Lung (tissue), 12 donors: ENCODE results near the gene FSD1L. TPM values are rescaled to one million over a fixed set of nuclear protein-coding genes. Genes with fewer than 3 reads are reported as not detected.
"Not testable (repeated sequence)": the region's sequence is repeated elsewhere in the genome, so short reads cannot be mapped to it uniquely, and the experiment has no call there.

Source experiments
- ATAC-seq: fragments of 200-7000 bp; cut with Tn5 transposase; one replicate; pipeline ENCODE4 v1.9.1; 2020; ENCODE audit warnings: moderate number of reproducible peaks; ENCODE audit not compliant: insufficient read depth, low FRiP score
- DNase-seq, 3 donors: peaks; one replicate each; pipeline ENCODE4 v3.0.0-alpha.2; 2013 to 2017
- H3K27ac ChIP-seq, 2 donors: one replicate each; pipeline ENCODE4 v1.5.1; 2013; ENCODE audit warnings: mild to moderate bottlenecking in 2 of 2, moderate library complexity in 2 of 2, control low read depth in 1 of 2, inconsistent platforms in 1 of 2, low read depth in 1 of 2, low read length in 1 of 2
- H3K27me3 ChIP-seq, 3 donors: one replicate each; pipeline ENCODE4 v1.5.1; 2013; ENCODE audit warnings: low read length in 2 of 3; ENCODE audit not compliant: control insufficient read depth in 3 of 3, insufficient read depth in 3 of 3
- H3K36me3 ChIP-seq, 4 donors: one replicate each; pipeline ENCODE4 v1.5.1; 2013; ENCODE audit warnings: low read length in 4 of 4, mild to moderate bottlenecking in 1 of 4, moderate library complexity in 1 of 4; ENCODE audit not compliant: control insufficient read depth in 4 of 4, insufficient read depth in 4 of 4
- H3K4me1 ChIP-seq, 5 donors: one replicate each; pipeline ENCODE4 v1.5.1; 2013; ENCODE audit warnings: low read length in 5 of 5, mild to moderate bottlenecking in 2 of 5, moderate library complexity in 1 of 5; ENCODE audit not compliant: control insufficient read depth in 5 of 5, insufficient read depth in 5 of 5
- H3K4me3 ChIP-seq: one replicate; pipeline ENCODE4 v1.5.1; 2013; ENCODE audit warnings: mild to moderate bottlenecking, control low read depth, moderate library complexity
- H3K9ac ChIP-seq, 2 donors: one replicate each; pipeline ENCODE4 v1.5.1; 2013; ENCODE audit warnings: low read length in 2 of 2, control low read depth in 1 of 2; ENCODE audit not compliant: insufficient read depth in 1 of 2
- H3K9me3 ChIP-seq, 4 donors: one replicate each; pipeline ENCODE4 v1.5.1; 2013; ENCODE audit warnings: low read length in 3 of 4, mild to moderate bottlenecking in 1 of 4, moderate library complexity in 1 of 4; ENCODE audit not compliant: control insufficient read depth in 4 of 4, insufficient read depth in 3 of 4
- CTCF ChIP-seq: IDR thresholded peaks from 2 replicates; pipeline ENCODE4 v1.5.1; 2012; ENCODE audit warnings: mild to moderate bottlenecking; ENCODE audit errors: control extremely low read depth, extremely low read depth
- WGBS, 2 donors: extraction: QIAGEN DNeasy Blood & Tissue Kit; methylation state at CpG; one replicate each; pipeline ENCODE4 v1.1.7; 2013; 5-methylcytosine and 5-hydroxymethylcytosine counted together
- polyA plus RNA-seq, 2 donors: library from polyadenylated mRNA; stranded (reverse); fragments of 200-250 nt; gene quantifications; one replicate each; pipeline ENCODE4 v1.2.1, GENCODE V29; 2013
- total RNA-seq, 2 donors: library from RNA; depleted of rRNA in 1 of 2; stranded (reverse); fragments of >200 nt in 1 of 2; gene quantifications; one replicate each; pipeline ENCODE4 v1.2.1, GENCODE V29; 2014 to 2021
- donor health status: control.
- donor health status: control.
- donor health status: Bipolar disorder and iron deficiency.
- donor health status: healthy.
- donor health status: DM: yes; HTN: yes; CAD: no.

The FSD1L gene
- total and polyA plus RNA-seq, 4 donors: 2.5 to 18.8 (median 5.7) TPM

DNA sequence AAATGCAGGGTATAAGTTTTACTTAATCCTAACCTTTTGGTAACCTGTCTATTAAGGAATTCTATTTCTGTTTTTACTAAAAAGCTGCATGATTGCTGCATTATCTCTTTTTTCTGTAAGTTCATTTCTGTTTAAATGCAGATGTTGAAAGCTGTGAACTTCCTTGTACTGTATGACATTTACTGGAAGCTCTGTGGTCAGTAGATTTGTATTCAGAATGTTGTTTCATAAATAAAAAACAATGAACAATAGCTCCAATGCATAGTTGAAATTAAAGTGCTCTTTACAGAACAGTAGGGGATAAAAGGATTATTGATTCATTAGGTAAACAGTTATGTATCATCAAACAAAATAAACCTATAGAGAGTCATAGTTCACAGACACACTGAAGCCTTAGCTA lies 63.6 kb downstream of the FSD1L start:
- no peak for TF ChIP-seq CTCF
- H3K4me1 ChIP-seq: no peaks in the 10 kb centered on the region
- no peak for DNase-seq
- no peak overlapping the region for H3K9ac ChIP-seq
- H3K27ac ChIP-seq: no peak overlapping the region
- H3K36me3 ChIP-seq: peaks cover 2 to 6% (median 3%) of the 10 kb centered on the region in 4 donors
- ATAC-seq: no peak
- no peak overlapping the region for H3K4me3 ChIP-seq
- H3K9me3 ChIP-seq: no peaks in the 10 kb centered on the region
- H3K27me3 ChIP-seq: no peaks in the 10 kb centered on the region

GRCh38 chr9:105515811-105516413 lies 68.1 kb downstream of the FSD1L start:
- Histone ChIP-seq H3K36me3 (peaks cover 0 to 6% (median 0%) of the 10 kb centered on the region in 4 donors), H3K27ac (no peak overlapping the region), H3K27me3 (no peaks in the 10 kb centered on the region), H3K9ac (no peak overlapping the region), H3K4me3 (no peak overlapping the region), H3K4me1 (no peaks in the 10 kb centered on the region), H3K9me3 (no peaks in the 10 kb centered on the region)
- TF ChIP-seq CTCF: no peak
- 87 to 92% methylated on average over 11 of the region's 11 CpGs for WGBS, 2 donors
- ATAC-seq (no peak), DNase-seq (no peak)

- not testable (repeated sequence) for H3K4me1 ChIP-seq, H3K4me3 ChIP-seq, H3K9me3 ChIP-seq, H3K36me3 ChIP-seq, H3K27me3 ChIP-seq, H3K9ac ChIP-seq
- H3K27ac ChIP-seq: peak overlapping the region; percentile 24 to 56
- 82 to 96% methylated on average over 39 to 43 of the region's 43 CpGs for WGBS, 2 donors
- peak; percentile 34 for ATAC-seq
- peak in 1 of 3 donors; percentile 19 for DNase-seq
These were observed 72.0 kb downstream of the FSD1L start for GRCh38 chr9:105519710-105520369.

DNA sequence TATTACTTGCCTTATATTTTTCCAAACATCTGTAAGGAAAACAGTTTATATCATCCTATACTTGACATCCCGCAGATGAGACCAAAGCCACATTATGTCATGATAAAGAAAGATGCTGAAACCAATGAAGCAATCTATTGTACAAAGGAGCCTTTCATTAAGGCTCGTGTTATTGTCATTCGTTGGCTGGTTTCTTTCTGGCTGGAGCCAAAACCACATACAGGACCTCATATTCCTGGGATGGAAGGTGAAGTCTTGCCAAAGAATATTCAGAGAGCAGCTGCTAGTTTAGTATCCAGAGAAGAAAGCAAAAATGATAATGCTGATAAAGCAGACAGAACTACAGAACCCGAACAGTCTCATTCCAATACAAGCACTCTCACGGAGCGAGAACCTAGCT lies 73.2 kb downstream of the FSD1L start:
- not testable (repeated sequence) for H3K9ac ChIP-seq, H3K27ac ChIP-seq, H3K36me3 ChIP-seq, H3K27me3 ChIP-seq, DNase-seq, H3K4me1 ChIP-seq, ATAC-seq, H3K9me3 ChIP-seq, H3K4me3 ChIP-seq
- WGBS, 2 donors: 96 to 98% methylated on average over 5 to 6 of the region's 6 CpGs

DNA sequence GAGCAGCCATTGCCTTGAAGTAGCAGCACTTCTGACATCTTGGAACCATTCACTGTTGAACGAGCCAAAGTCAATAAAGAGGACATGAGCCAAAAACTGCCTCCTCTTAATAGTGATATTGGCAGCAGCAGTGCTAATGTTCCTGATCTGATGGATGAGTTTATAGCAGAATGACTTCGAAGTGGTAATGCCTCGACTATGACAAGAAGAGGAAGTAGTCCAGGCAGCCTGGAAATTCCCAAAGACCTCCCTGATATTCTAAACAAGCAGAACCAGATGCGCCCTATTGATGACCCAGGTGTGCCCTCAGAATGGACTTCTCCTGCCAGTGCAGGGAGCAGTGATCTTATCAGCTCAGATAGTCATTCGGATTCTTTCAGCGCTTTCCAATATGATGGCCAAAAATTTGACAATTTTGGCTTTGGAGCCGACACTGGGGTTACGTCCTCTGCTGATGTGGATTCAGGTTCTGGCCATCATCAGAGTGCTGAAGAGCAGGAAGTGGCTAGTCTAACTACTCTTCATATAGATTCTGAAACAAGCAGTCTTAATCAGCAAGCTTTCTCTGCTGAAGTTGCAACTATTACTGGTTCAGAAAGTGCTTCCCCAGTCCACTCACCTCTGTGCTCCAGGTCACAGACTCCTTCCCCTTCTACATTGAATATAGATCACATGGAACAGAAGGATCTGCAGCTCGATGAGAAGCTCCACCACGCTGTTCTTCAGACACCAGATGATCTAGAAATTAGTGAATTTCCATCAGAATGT lies 75.0 kb downstream of the FSD1L start:
- not testable (repeated sequence) for H3K4me3 ChIP-seq, H3K9ac ChIP-seq, H3K4me1 ChIP-seq, DNase-seq, H3K36me3 ChIP-seq, ATAC-seq, H3K27ac ChIP-seq, H3K9me3 ChIP-seq, H3K27me3 ChIP-seq
- 87 to 92% methylated on average over 9 to 10 of the region's 10 CpGs for WGBS, 2 donors
